Duodenal mucosa (tissue), 2 donors: ENCODE results near the gene SLC25A52.
"Not testable (repeated sequence)": the region's sequence is repeated elsewhere in the genome, so short reads cannot be mapped to it uniquely, and the experiment has no call there.

ENCODE experiments used
- H3K27ac ChIP-seq: one replicate; pipeline ENCODE4 v1.7.0; 2013; ENCODE audit warnings: low read depth, low read length
- H3K27me3 ChIP-seq, 2 donors: one replicate each; pipeline ENCODE4 v1.7.0; 2013; ENCODE audit warnings: low read length in 2 of 2, control low read depth in 1 of 2; ENCODE audit not compliant: insufficient read depth in 2 of 2, control insufficient read depth in 1 of 2
- H3K36me3 ChIP-seq, 2 donors: one replicate each; pipeline ENCODE4 v1.7.0; 2013; ENCODE audit warnings: low read length in 2 of 2, control low read depth in 1 of 2; ENCODE audit not compliant: insufficient read depth in 2 of 2, control insufficient read depth in 1 of 2
- H3K4me1 ChIP-seq, 2 donors: one replicate each; pipeline ENCODE4 v1.7.0; 2013; ENCODE audit warnings: low read length in 2 of 2, control low read depth in 1 of 2; ENCODE audit not compliant: insufficient read depth in 2 of 2, control insufficient read depth in 1 of 2
- H3K4me3 ChIP-seq, 2 donors: one replicate each; pipeline ENCODE4 v1.7.0; 2013; ENCODE audit warnings: low read length in 2 of 2, low read depth in 1 of 2
- H3K9ac ChIP-seq, 2 donors: one replicate each; pipeline ENCODE4 v1.7.0; 2013; ENCODE audit warnings: low read length in 2 of 2, low read depth in 1 of 2
- H3K9me3 ChIP-seq, 2 donors: one replicate each; pipeline ENCODE4 v1.7.0; 2013; ENCODE audit warnings: low read length in 2 of 2, control low read depth in 1 of 2; ENCODE audit not compliant: control insufficient read depth in 1 of 2

SLC25A52 gene

DNA sequence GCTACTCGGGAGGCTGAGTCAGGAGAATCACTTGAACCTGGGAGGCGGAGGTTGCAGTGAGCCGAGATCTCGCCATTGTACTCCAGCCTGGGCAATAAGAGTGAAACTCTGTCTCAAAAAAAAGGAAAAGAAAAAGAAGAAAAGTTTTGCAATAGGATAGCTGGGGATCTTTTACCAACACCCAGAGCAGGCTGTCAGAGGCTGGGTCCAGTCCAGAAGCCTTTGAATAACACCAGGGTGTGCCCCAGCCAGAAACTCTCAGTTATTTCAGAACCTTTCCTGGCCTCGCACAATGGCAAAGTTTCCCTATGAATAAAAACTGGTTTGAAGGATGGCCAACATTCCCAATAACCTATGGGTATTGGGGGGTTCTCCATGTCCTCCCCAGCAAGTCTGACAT, 17.1 kb downstream of the SLC25A52 start:
- not testable (repeated sequence) for H3K4me1 ChIP-seq, H3K9ac ChIP-seq, H3K27ac ChIP-seq, H3K4me3 ChIP-seq, H3K27me3 ChIP-seq, H3K9me3 ChIP-seq, H3K36me3 ChIP-seq

DNA sequence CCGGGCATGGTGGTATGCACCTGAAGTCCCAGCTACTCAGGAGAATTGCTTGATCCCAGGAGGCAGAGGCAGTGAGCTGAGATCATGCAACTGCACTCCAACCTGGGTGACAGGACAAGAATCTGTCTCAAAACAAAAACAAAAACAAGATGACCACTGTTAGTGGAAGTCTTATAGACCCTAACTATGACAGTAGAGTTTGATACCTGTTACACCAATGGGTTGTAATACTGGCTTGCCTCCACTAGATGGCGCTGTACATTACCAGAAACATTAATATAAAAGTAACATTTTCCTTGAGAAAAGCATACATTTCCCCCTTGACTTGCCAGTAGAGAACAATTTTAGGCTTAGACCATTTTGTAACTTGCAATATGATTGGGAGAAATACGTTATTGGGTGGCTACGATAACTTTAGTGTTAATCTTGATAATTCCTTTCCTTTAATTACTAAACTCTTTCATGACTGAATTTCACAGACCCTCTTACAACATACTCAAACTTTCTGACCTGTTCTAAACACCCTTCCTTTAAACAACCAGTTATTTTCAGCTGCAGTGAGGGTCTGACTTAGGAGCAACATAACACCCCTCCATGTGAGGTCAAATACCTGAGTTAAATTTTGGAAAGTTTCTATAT, 19.5 kb downstream of the SLC25A52 start:
- no peaks in the 10 kb centered on the region for H3K4me1 ChIP-seq
- H3K36me3 ChIP-seq: no peaks in the 10 kb centered on the region
- H3K9me3 ChIP-seq: peaks cover 0 to 8% of the 10 kb centered on the region in 2 donors
- no peak overlapping the region for H3K4me3 ChIP-seq
- H3K27me3 ChIP-seq: no peaks in the 10 kb centered on the region
- H3K27ac ChIP-seq: no peak overlapping the region
- H3K9ac ChIP-seq: no peak overlapping the region

DNA sequence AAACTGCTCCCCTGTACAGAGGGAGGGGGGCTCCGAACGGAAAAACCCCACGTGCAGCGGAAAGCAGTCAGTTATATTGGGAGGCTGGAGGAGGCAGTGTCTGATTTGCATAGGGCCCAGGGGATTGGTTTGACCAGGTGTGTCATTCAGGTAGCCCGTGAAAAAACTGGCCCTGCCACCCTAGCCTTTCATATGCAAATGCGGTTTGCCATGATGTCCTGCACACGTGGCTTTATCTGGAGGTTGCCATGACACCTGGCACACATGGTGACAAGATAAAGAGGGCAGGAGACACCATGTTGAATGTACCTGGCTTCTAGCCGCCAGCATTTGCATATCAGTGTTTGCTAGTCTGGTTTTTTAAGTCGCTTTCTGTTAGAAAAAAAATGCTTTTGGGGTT, 20.5 kb downstream of the SLC25A52 start:
- H3K9ac ChIP-seq: no peak overlapping the region
- H3K4me3 ChIP-seq: no peak overlapping the region
- H3K27ac ChIP-seq: no peak overlapping the region
- no peaks in the 10 kb centered on the region for H3K4me1 ChIP-seq
- no peaks in the 10 kb centered on the region for H3K36me3 ChIP-seq
- peaks cover 0 to 8% of the 10 kb centered on the region in 2 donors for H3K9me3 ChIP-seq
- no peaks in the 10 kb centered on the region for H3K27me3 ChIP-seq

DNA sequence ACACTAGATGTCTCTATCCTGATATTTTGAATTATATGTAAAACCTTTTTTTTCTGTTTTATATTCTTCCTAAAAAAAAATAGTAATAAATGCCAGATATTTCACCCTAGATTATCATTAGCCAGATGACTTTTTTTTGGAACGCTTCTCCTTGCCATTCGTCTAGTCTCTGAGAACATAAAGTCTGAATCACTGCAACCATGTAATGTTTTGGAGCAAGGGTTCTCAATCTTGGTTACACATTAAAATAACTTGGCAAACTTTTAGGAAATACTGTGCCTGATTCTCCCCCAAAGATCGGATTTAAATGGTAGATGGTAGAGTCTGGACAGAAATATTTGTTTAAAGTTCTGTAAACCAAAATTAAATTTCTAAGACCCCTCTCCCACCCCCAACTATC, 21.0 kb downstream of the SLC25A52 start:
- Histone ChIP-seq H3K27ac (no peak overlapping the region), H3K9me3 (peaks cover 0 to 8% of the 10 kb centered on the region in 2 donors), H3K9ac (no peak overlapping the region), H3K27me3 (no peaks in the 10 kb centered on the region), H3K36me3 (no peaks in the 10 kb centered on the region), H3K4me3 (no peak overlapping the region), H3K4me1 (no peaks in the 10 kb centered on the region)

DNA sequence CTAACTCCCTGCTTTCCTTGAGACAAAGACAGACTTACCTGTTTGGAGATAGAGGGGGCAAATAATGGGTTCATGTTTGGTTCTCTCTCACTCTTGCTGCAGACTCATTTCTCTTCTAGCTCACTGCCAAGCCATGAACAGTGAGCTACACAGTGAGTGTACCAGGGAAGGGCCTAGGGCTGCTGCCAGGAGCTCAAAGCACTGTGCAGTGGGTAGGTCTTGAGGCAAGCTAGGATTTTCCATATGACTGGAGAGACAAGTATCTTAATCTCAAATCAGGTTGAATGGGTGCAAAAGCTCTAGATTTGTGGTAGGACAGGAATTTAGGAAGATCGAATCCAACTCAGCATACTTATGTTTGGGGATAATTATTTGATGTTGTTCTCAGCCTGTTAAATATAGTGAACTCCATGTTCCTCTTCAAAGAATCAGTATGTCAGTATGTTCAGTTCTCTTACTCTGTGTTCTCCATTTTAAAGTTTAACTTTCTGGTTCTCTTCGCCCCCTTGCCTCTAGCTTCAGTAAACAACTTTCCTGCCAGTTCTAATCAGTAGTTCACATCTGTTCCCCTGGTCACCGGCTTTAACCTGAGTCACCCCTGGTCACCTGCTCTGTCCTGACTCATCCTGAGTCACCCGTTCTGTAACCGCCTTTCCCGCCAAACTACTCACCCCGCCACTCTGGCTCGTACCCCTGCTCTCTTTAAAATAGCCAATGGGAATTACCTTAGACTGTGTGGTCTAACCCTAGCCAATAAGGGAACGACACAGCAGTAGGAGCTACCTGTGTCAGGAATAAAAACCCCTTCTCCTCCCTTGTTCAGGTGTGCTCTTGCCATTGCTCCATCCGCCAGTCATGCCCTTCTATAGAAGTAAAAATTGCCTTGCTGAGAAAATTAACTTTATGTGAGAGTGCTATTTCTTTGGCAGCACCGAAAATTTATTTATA, 21.9 kb downstream of the SLC25A52 start:
- Histone ChIP-seq H3K9ac (no peak overlapping the region), H3K9me3 (peaks cover 0 to 8% of the 10 kb centered on the region in 2 donors), H3K4me3 (no peak overlapping the region), H3K27me3 (no peaks in the 10 kb centered on the region), H3K4me1 (no peaks in the 10 kb centered on the region), H3K27ac (no peak overlapping the region), H3K36me3 (no peaks in the 10 kb centered on the region)

DNA sequence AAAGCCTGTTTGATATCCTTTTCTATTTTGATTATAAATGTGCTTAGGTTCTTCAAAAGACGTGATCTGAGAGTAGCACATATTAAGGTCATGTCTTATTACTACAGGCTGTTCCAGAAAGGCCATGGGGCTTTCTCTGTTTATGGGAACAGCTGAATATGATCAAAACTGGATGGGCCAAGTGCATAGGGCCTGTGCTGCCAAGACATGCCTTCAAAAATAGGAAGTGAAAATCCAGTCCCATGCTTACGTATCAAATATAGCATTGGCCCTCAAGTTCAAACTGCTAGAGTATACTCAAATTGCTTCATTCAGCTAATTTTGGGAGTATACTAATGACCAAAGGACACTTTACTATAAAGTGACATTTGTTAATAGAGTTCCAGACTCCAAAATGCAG, 24.1 kb downstream of the SLC25A52 start:
- H3K4me3 ChIP-seq: no peak overlapping the region
- no peak overlapping the region for H3K9ac ChIP-seq

DNA sequence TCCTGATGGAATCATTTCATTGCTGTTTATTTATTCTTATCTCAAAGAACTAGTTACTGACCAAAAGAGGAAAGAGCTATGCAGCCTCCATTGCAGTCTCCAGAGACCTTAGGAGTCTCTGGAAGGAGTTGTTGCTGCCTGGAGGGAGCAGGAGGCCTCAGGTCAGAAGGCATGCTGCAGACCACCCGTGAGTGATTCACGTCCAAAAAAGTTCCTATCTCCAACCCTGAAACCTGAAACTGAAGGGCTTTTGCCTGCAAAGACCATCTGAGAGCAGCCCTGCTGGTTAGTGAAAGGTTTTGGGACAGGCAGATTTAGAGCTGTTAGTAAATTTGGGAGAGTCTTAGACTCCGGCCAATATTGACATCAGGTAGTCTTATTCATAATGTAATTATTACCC, 29.1 kb downstream of the SLC25A52 start:
- H3K4me1 ChIP-seq: no peaks in the 10 kb centered on the region
- H3K9ac ChIP-seq: no peak overlapping the region
- no peak overlapping the region for H3K4me3 ChIP-seq
- no peaks in the 10 kb centered on the region for H3K9me3 ChIP-seq
- no peaks in the 10 kb centered on the region for H3K36me3 ChIP-seq
- no peak overlapping the region for H3K27ac ChIP-seq
- no peaks in the 10 kb centered on the region for H3K27me3 ChIP-seq

More for the DNA sequence above, 24.1 kb downstream of the SLC25A52 start:
- Histone ChIP-seq H3K27ac (no peak overlapping the region), H3K9me3 (peaks cover 0 to 8% of the 10 kb centered on the region in 2 donors), H3K36me3 (no peaks in the 10 kb centered on the region), H3K4me1 (no peaks in the 10 kb centered on the region), H3K27me3 (no peaks in the 10 kb centered on the region)

DNA sequence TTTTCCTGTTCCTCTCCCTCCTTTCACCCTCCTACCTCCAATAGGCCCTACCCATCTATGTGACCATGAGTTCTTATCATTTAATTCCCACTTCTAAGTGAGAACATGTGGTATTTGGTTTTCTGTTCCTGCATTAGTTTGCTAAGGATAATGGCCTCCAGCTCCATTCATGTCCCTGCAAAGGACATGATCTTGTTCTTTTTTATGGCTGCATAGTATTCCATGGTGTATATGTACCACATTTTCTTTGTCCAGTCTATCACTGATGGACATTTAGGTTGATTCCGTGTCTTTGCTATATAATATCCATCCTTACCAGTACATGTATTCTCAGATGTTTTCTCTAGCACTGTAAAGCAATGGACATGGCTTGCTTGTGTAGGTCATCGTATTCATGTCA, 31.5 kb downstream of the SLC25A52 start:
- H3K36me3 ChIP-seq, H3K27ac ChIP-seq: not testable (repeated sequence)

DNA sequence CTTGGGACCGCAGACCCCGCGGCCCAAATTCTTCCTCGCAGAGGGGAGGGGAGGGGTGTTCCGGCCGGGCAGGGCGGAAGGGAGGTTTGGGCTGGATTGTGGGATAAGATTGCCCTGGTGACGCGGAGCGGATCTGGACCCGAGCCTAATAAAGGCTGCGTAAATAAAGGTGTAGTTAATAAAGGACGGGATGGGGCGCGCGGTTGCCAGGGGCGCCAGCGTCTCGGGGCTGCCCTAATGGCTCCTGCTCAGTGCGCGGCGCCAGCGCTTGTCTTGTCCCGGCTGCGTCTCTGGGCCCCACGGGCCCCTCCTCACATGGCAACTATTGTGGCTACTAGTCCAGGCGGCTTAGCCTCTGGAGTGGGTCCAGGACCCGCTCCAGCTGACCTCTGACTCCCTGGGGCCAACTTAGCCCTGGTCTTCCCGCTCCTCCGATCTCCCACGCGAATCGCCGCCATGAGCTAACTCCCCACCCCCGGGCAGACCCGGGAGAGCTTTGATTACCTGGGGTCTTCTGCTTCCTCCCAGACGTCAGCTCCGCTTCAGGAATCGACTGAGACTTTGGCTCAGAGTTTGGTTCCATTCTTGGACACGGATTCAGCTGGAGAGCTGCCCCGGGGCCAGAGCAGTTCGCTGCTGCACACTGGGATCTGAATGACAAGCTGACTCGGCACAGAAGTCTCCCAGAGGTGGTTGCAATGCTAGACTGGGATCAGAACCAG, 36.5 kb downstream of the SLC25A52 start:
- H3K27ac ChIP-seq: no peak overlapping the region
- peak overlapping the region; percentile 37 to 43 for H3K9ac ChIP-seq
- H3K4me1 ChIP-seq: peaks cover 0 to 5% of the 10 kb centered on the region in 2 donors
- peak overlapping the region; percentile 72 to 79 for H3K4me3 ChIP-seq
- H3K36me3 ChIP-seq: no peaks in the 10 kb centered on the region
- H3K9me3 ChIP-seq: peaks cover 2 to 4% of the 10 kb centered on the region in 2 donors
- no peaks in the 10 kb centered on the region for H3K27me3 ChIP-seq

More for the DNA sequence above, 31.5 kb downstream of the SLC25A52 start:
- H3K4me3 ChIP-seq, H3K9ac ChIP-seq, H3K9me3 ChIP-seq, H3K27me3 ChIP-seq, H3K4me1 ChIP-seq: not testable (repeated sequence)

DNA sequence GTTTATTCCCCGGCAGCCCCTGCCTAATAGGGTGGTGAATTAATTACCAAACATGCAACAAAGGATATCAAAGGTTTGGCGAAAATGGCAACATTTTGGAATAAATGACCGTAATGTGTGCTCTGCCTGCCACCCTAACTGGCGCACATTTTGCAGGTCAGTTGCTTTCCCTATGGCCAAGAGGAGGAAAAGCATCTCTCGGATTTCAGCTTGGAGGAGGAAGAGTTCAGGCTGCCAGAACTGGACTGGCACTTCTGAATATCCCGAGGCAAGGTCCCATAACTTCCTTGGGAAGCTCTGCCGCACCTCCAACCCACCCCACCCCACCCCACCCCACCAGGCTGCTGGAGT, 37.1 kb downstream of the SLC25A52 start:
- peaks cover 7 to 10% of the 10 kb centered on the region in 2 donors for H3K9me3 ChIP-seq
- H3K27ac ChIP-seq: no peak overlapping the region
- no peaks in the 10 kb centered on the region for H3K36me3 ChIP-seq
- no peak overlapping the region for H3K9ac ChIP-seq
- peaks cover 0 to 5% of the 10 kb centered on the region in 2 donors for H3K4me1 ChIP-seq
- H3K4me3 ChIP-seq: no peak overlapping the region
- H3K27me3 ChIP-seq: no peaks in the 10 kb centered on the region
